Measurements from ENCODE around the gene PAK4.
"Not testable (repeated sequence)": the region's sequence is repeated elsewhere in the genome, so short reads cannot be mapped to it uniquely, and the experiment has no call there.

The PAK4 gene

GRCh38 chr19:39128516-39129079 is 3.0 kb downstream of the PAK4 start:
- DNase-seq (ENCODE audit: low read depth in 2 of 3, low spot score in 1 of 3) = no peak

- no peak for DNase-seq (ENCODE audit: low read depth in 2 of 3, low spot score in 1 of 3)
Observed at GRCh38 chr19:39129116-39129515, 3.5 kb downstream of the PAK4 start.

- DNase-seq (ENCODE audit: low read depth in 2 of 3, low spot score in 1 of 3) = no peak
Observed at GRCh38 chr19:39130337-39131254, 5.0 kb downstream of the PAK4 start.

GRCh38 chr19:39131255-39131755 is 5.7 kb downstream of the PAK4 start:
- DNase-seq (ENCODE audit: low read depth in 2 of 3, low spot score in 1 of 3) = no peak

- no peak for DNase-seq (ENCODE audit: low read depth in 2 of 3, low spot score in 1 of 3)
Observed at GRCh38 chr19:39132344-39132969, 6.9 kb downstream of the PAK4 start.

- no peak for DNase-seq (ENCODE audit: low read depth in 2 of 3, low spot score in 1 of 3)
Observed at GRCh38 chr19:39133431-39134270, 8.1 kb downstream of the PAK4 start.

- DNase-seq (ENCODE audit: low read depth in 2 of 3, low spot score in 1 of 3) = no peak
Observed at GRCh38 chr19:39135701-39136100, 10.1 kb downstream of the PAK4 start.

GRCh38 chr19:39136225-39136940 is 10.8 kb downstream of the PAK4 start:
- DNase-seq (ENCODE audit: low read depth in 2 of 3, low spot score in 1 of 3) = no peak

GRCh38 chr19:39137131-39137530 is 11.5 kb downstream of the PAK4 start:
- no peak for DNase-seq (ENCODE audit: low read depth in 2 of 3, low spot score in 1 of 3)

- DNase-seq (ENCODE audit: low read depth in 2 of 3, low spot score in 1 of 3) = no peak
Observed at GRCh38 chr19:39138221-39139211, 12.9 kb downstream of the PAK4 start.

- DNase-seq (ENCODE audit: low read depth in 2 of 3, low spot score in 1 of 3) = no peak
Observed at GRCh38 chr19:39139305-39139874, 13.8 kb downstream of the PAK4 start.

- DNase-seq (ENCODE audit: low read depth in 2 of 3, low spot score in 1 of 3) = no peak
Observed at GRCh38 chr19:39139971-39140453, 14.4 kb downstream of the PAK4 start.

- no peak for DNase-seq (ENCODE audit: low read depth in 2 of 3, low spot score in 1 of 3)
Observed at GRCh38 chr19:39140594-39140993, 15.0 kb downstream of the PAK4 start.

- DNase-seq (ENCODE audit: low read depth in 2 of 3, low spot score in 1 of 3) = no peak
Observed at GRCh38 chr19:39141929-39142328, 16.3 kb downstream of the PAK4 start.

GRCh38 chr19:39142630-39143029 is 17.0 kb downstream of the PAK4 start:
- DNase-seq (ENCODE audit: low read depth in 2 of 3, low spot score in 1 of 3) = no peak

GRCh38 chr19:39143757-39144289 is 18.2 kb downstream of the PAK4 start:
- not testable (repeated sequence) for DNase-seq (ENCODE audit: low read depth in 2 of 3, low spot score in 1 of 3)

- DNase-seq (ENCODE audit: low read depth in 2 of 3, low spot score in 1 of 3) = no peak
Observed at GRCh38 chr19:39144290-39145071, 18.9 kb downstream of the PAK4 start.
